H9 (cell line): ENCODE measurements around the gene FSHR. TPM values are rescaled to one million over a fixed set of nuclear protein-coding genes. Genes with fewer than 3 reads are reported as not detected.

ENCODE experiments used
- DNase-seq: peaks from one replicate; pipeline ENCODE4 v3.0.0-alpha.2; 2017
- H2AFZ ChIP-seq: one replicate; pipeline ENCODE4 v1.6.1; 2013; ENCODE audit warnings: mild to moderate bottlenecking, low read length, control low read depth, moderate library complexity
- H2AK5ac ChIP-seq: 2 replicates; pipeline ENCODE4 v1.6.1; 2013; ENCODE audit warnings: low read length, control low read depth, mixed read lengths; ENCODE audit not compliant: insufficient read length
- H2BK120ac ChIP-seq: one replicate; pipeline ENCODE4 v1.6.1; 2013; ENCODE audit warnings: low read depth, mild to moderate bottlenecking, low read length, control low read depth, inconsistent platforms; ENCODE audit not compliant: poor library complexity, severe bottlenecking
- H2BK12ac ChIP-seq: 2 replicates; pipeline ENCODE4 v1.6.1; 2013; ENCODE audit warnings: low read length, control low read depth, mixed read lengths, low read depth; ENCODE audit not compliant: insufficient read length
- H2BK15ac ChIP-seq: 2 replicates; pipeline ENCODE4 v1.6.1; 2013; ENCODE audit warnings: low read depth, low read length, control low read depth
- H2BK20ac ChIP-seq: one replicate; pipeline ENCODE4 v1.6.1; 2013; ENCODE audit warnings: low read depth, mild to moderate bottlenecking, low read length, control low read depth, inconsistent platforms; ENCODE audit not compliant: poor library complexity, severe bottlenecking
- H2BK5ac ChIP-seq: 2 replicates; pipeline ENCODE4 v1.6.1; 2013; ENCODE audit warnings: low read length, control low read depth, mixed read lengths; ENCODE audit not compliant: insufficient read length
- H3K14ac ChIP-seq: 2 replicates; pipeline ENCODE4 v1.6.1; 2013; ENCODE audit warnings: low read length, control low read depth; ENCODE audit not compliant: insufficient read depth
- H3K18ac ChIP-seq: 2 replicates; pipeline ENCODE4 v1.6.1; 2013; ENCODE audit warnings: low read depth, mild to moderate bottlenecking, mixed read lengths, low read length, control low read depth; ENCODE audit not compliant: insufficient read length
- H3K23ac ChIP-seq: 2 replicates; pipeline ENCODE4 v1.6.1; 2013; ENCODE audit warnings: low read length, control low read depth, mixed read lengths, low read depth; ENCODE audit not compliant: insufficient read length
- H3K23me2 ChIP-seq: 2 replicates; pipeline ENCODE4 v1.6.1; 2013; ENCODE audit warnings: low read depth, mild to moderate bottlenecking, mixed read lengths, low read length, control low read depth; ENCODE audit not compliant: insufficient read length, poor library complexity, severe bottlenecking
- H3K27ac ChIP-seq: 2 replicates; pipeline ENCODE4 v1.5.1; 2013; ENCODE audit warnings: low read length, control low read depth, mixed read lengths, low read depth; ENCODE audit not compliant: insufficient read length
- H3K27me3 ChIP-seq: 2 replicates; pipeline ENCODE4 v1.6.1; 2013; ENCODE audit warnings: low read length, control low read depth, inconsistent platforms; ENCODE audit not compliant: insufficient read depth
- H3K4ac ChIP-seq: 2 replicates; pipeline ENCODE4 v1.6.1; 2013; ENCODE audit warnings: low read depth, mild to moderate bottlenecking, control low read depth, inconsistent platforms, low read length, moderate library complexity
- H3K4me1 ChIP-seq: 2 replicates; pipeline ENCODE4 v1.6.1; 2013; ENCODE audit warnings: low read length, control low read depth, inconsistent platforms; ENCODE audit not compliant: insufficient read depth
- H3K4me2 ChIP-seq: 2 replicates; pipeline ENCODE4 v1.6.1; 2013; ENCODE audit warnings: low read length, control low read depth, mixed read lengths; ENCODE audit not compliant: insufficient read length, insufficient read depth
- H3K56ac ChIP-seq: 2 replicates; pipeline ENCODE4 v1.6.1; 2013; ENCODE audit warnings: low read depth, mild to moderate bottlenecking, mixed read lengths, low read length, control low read depth; ENCODE audit not compliant: insufficient read length
- H3K79me1 ChIP-seq: 2 replicates; pipeline ENCODE4 v1.6.1; 2013; ENCODE audit warnings: low read depth, mild to moderate bottlenecking, moderate library complexity, low read length, control low read depth, inconsistent platforms; ENCODE audit not compliant: insufficient read depth, poor library complexity, severe bottlenecking
- H3K79me2 ChIP-seq: 2 replicates; pipeline ENCODE4 v1.6.1; 2013; ENCODE audit warnings: low read length, control low read depth, inconsistent platforms; ENCODE audit not compliant: insufficient read depth
- H3K9ac ChIP-seq: 2 replicates; pipeline ENCODE4 v1.6.1; 2013; ENCODE audit warnings: low read length, control low read depth, mixed read lengths; ENCODE audit not compliant: insufficient read length; ENCODE audit errors: extremely low read depth
- H3K9me3 ChIP-seq: one replicate; pipeline ENCODE4 v1.6.1; 2013; ENCODE audit warnings: low read depth, low read length, inconsistent platforms; ENCODE audit not compliant: control insufficient read depth
- H3T11ph ChIP-seq: one replicate; pipeline ENCODE4 v1.6.1; 2013; ENCODE audit warnings: mild to moderate bottlenecking, low read length, control low read depth, inconsistent platforms
- H4K20me1 ChIP-seq: one replicate; pipeline ENCODE4 v1.6.1; 2013; ENCODE audit not compliant: control insufficient read depth, insufficient read length, insufficient read depth
- H4K5ac ChIP-seq: 2 replicates; pipeline ENCODE4 v1.6.1; 2013; ENCODE audit warnings: low read depth, mild to moderate bottlenecking, mixed read lengths, low read length, control low read depth; ENCODE audit not compliant: insufficient read length
- H4K8ac ChIP-seq: replicated peaks from 2 replicates; pipeline ENCODE4 v1.6.1; 2013; ENCODE audit warnings: low read length, control low read depth, mixed read lengths, low read depth; ENCODE audit not compliant: insufficient read length
- H4K91ac ChIP-seq: 2 replicates; pipeline ENCODE4 v1.6.1; 2013; ENCODE audit warnings: low read depth, mild to moderate bottlenecking, moderate library complexity, mixed read lengths, low read length, control low read depth; ENCODE audit not compliant: insufficient read length
- H3K27ac Mint-ChIP-seq, 3 experiments: 2 replicates in 2 of 3; 3 replicates in 1 of 3; pipeline ENCODE4 v1.8.0; 2020 to 2021; ENCODE audit warnings: mixed read lengths in 3 of 3, mild to moderate bottlenecking in 1 of 3, moderate library complexity in 1 of 3
- H3K27me3 Mint-ChIP-seq: 2 replicates; pipeline ENCODE4 v1.8.0; 2021; ENCODE audit warnings: low read depth, mild to moderate bottlenecking, moderate library complexity, mixed read lengths
- H3K36me3 Mint-ChIP-seq, 3 experiments: 2 replicates in 2 of 3; 3 replicates in 1 of 3; pipeline ENCODE4 v1.8.0; 2020 to 2021; ENCODE audit warnings: low read depth in 3 of 3, mixed read lengths in 3 of 3; ENCODE audit not compliant: insufficient read depth in 1 of 3
- H3K4me1 Mint-ChIP-seq, 2 experiments: 2 replicates each; pipeline ENCODE4 v1.8.0; 2020; ENCODE audit warnings: mixed read lengths in 2 of 2
- H3K4me3 Mint-ChIP-seq, 2 experiments: 2 replicates in 1 of 2; 3 replicates in 1 of 2; pipeline ENCODE4 v1.8.0; 2020 to 2021; ENCODE audit warnings: mild to moderate bottlenecking in 2 of 2, mixed read lengths in 2 of 2, moderate library complexity in 1 of 2
- H3K9me3 Mint-ChIP-seq, 2 experiments: 2 replicates in 1 of 2; 3 replicates in 1 of 2; pipeline ENCODE4 v1.8.0; 2020; ENCODE audit warnings: mild to moderate bottlenecking in 2 of 2, mixed read lengths in 2 of 2, moderate library complexity in 1 of 2
- CTCF ChIP-seq: fragments of 200-600 bp; sonication (generic); conservative IDR thresholded peaks from 3 replicates; pipeline ENCODE4 v1.8.0; 2021; ENCODE audit warnings: antibody characterized with exemption, mild to moderate bottlenecking
- WGBS: extraction: QIAGEN DNeasy Blood & Tissue Kit; methylation state at CpG from one replicate; pipeline ENCODE4 v1.1.7; 2013; ENCODE audit warnings: missing lambda C conversion rate, low lambda C conversion rate, mixed read lengths; ENCODE audit not compliant: insufficient read length; ENCODE audit errors: extremely low coverage; 5-methylcytosine and 5-hydroxymethylcytosine counted together
- total RNA-seq: library from RNA; stranded (reverse); gene quantifications from 2 replicates; pipeline ENCODE4 v1.2.1, GENCODE V29; 2021

The FSHR gene
- total RNA-seq, 1 experiment from 2014 or later = not detected

- Histone ChIP-seq H4K20me1 (no peaks in the 10 kb centered on the region), H3K4ac (no peak overlapping the region), H3K56ac (no peak overlapping the region), H3K79me2 (no peaks in the 10 kb centered on the region), H4K5ac (no peak overlapping the region), H3K4me2 (no peak overlapping the region), H3K18ac (no peak overlapping the region), H2BK15ac (no peak overlapping the region), H3K14ac (no peak overlapping the region), H3T11ph (no peak overlapping the region), H3K4me1 (no peaks in the 10 kb centered on the region), H2AK5ac (no peak overlapping the region), H2BK120ac (no peak overlapping the region), H2BK12ac (no peak overlapping the region), H4K8ac (no peak overlapping the region), H3K79me1 (no peaks in the 10 kb centered on the region), H3K9ac (no peak overlapping the region), H4K91ac (no peak overlapping the region), H2BK5ac (no peak overlapping the region), H2BK20ac (no peak overlapping the region), H3K23ac (no peak overlapping the region), H3K27ac (no peak overlapping the region), H3K9me3 (no peaks in the 10 kb centered on the region), H2AFZ (no peak overlapping the region), H3K27me3 (no peaks in the 10 kb centered on the region), H3K23me2 (no peaks in the 10 kb centered on the region)
- no peak overlapping the region for H3K4me3 Mint-ChIP-seq
- peaks cover 9% of the 10 kb centered on the region in 2 experiments for H3K4me1 Mint-ChIP-seq
- H3K27ac Mint-ChIP-seq = no peak overlapping the region
- no peaks in the 10 kb centered on the region for H3K9me3 Mint-ChIP-seq
- H3K36me3 Mint-ChIP-seq = no peaks in the 10 kb centered on the region
- no peaks in the 10 kb centered on the region for H3K27me3 Mint-ChIP-seq
- DNase-seq = no peak
- no peak for TF ChIP-seq CTCF
- WGBS = no CpG with 5 or more reads among the region's 1 CpG
Observed at GRCh38 chr2:49032936-49033335, 121.4 kb downstream of the FSHR start.
